Measurements from ENCODE around the gene PDLIM1. TPM values are rescaled to one million over a fixed set of nuclear protein-coding genes. Genes with fewer than 3 reads are reported as not detected.
A peak's percentile ranks its signal among the peaks of the same experiment; 100 is the strongest.

Gene PDLIM1
- polyA plus RNA-seq, 3 donors: 1.9 to 5.2 (median 4.8) TPM

DNA sequence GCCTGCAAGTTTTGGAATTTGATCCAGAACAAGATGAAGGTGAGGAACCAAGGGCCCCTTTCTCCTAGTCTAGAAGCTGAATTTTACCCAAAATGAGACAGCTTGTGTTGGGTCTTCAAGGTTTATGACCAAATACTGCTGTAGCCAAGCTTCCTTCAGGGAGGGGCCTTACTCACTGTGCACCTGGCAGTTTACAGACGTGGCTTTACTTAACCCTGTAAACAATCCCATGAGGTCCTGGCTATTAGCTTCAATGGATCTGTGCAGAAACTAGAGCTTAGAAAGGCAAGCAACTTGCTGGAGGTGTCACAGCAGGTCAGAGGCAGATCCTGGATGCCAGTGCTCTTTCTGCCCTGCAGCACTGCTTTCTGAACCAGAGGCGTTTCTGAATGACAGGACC, 46.7 kb downstream of the PDLIM1 start:
- no peak for DNase-seq
- H2AFZ ChIP-seq (ENCODE audit: insufficient read depth, low read depth, low read length, poor library complexity, severe bottlenecking): no peak overlapping the region
- WGBS (ENCODE audit: insufficient coverage): 82% methylated on average over 2 of the region's 2 CpGs
- no peak overlapping the region for H3K27ac ChIP-seq (ENCODE audit: low read depth in 1 of 2, low read length in 2 of 2)
- no peak overlapping the region for H3K27ac Mint-ChIP-seq
- TF ChIP-seq, protein P1, sequence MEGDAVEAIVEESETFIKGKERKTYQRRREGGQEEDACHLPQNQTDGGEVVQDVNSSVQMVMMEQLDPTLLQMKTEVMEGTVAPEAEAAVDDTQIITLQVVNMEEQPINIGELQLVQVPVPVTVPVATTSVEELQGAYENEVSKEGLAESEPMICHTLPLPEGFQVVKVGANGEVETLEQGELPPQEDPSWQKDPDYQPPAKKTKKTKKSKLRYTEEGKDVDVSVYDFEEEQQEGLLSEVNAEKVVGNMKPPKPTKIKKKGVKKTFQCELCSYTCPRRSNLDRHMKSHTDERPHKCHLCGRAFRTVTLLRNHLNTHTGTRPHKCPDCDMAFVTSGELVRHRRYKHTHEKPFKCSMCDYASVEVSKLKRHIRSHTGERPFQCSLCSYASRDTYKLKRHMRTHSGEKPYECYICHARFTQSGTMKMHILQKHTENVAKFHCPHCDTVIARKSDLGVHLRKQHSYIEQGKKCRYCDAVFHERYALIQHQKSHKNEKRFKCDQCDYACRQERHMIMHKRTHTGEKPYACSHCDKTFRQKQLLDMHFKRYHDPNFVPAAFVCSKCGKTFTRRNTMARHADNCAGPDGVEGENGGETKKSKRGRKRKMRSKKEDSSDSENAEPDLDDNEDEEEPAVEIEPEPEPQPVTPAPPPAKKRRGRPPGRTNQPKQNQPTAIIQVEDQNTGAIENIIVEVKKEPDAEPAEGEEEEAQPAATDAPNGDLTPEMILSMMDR (IDR thresholded peaks at IDR 0.05): no peak
- no peak overlapping the region for H3K4me2 ChIP-seq (replicated peaks; ENCODE audit: extremely low read depth, low read length, poor library complexity, severe bottlenecking)
- intact Hi-C loops (cut with micrococcal nuclease): loop anchor here in 1 of 2 donors (5.0 kb wide), 1 partner anchor 107 kb away; no protein-coding TSS in a partner anchor
- no peak overlapping the region for H3K9ac ChIP-seq (ENCODE audit: insufficient read depth, low read length, poor library complexity, severe bottlenecking)
- no peaks in the 10 kb centered on the region for H3K36me3 ChIP-seq (replicated peaks in 1 of 2; ENCODE audit: control insufficient read depth in 1 of 2, insufficient read depth in 2 of 2, low read length in 2 of 2)
- H3K4me1 Mint-ChIP-seq: peaks cover under 1% of the 10 kb centered on the region
- no peaks in the 10 kb centered on the region for H3K27me3 ChIP-seq (ENCODE audit: control insufficient read depth in 2 of 2, insufficient read depth in 2 of 2, low read length in 2 of 2)
- H3K36me3 Mint-ChIP-seq: no peaks in the 10 kb centered on the region
- H3K27me3 Mint-ChIP-seq (ENCODE audit: low read depth in 3 of 3): peaks cover 0 to 7% (median 0%) of the 10 kb centered on the region in 3 donors
- H4K20me1 ChIP-seq (ENCODE audit: insufficient read depth, low read length): no peaks in the 10 kb centered on the region
- no peaks in the 10 kb centered on the region for H3K9me3 Mint-ChIP-seq
- no peaks in the 10 kb centered on the region for H3K4me1 ChIP-seq (ENCODE audit: control insufficient read depth in 1 of 2, insufficient read depth in 2 of 2, low read length in 2 of 2)
- H3K4me3 Mint-ChIP-seq: no peak overlapping the region
- no peaks in the 10 kb centered on the region for H3K79me2 ChIP-seq (ENCODE audit: insufficient read depth, low read length)
- no peak overlapping the region for H3K4me3 ChIP-seq (replicated peaks in 1 of 3; ENCODE audit: low read depth in 2 of 3, low read length in 3 of 3)
- no peaks in the 10 kb centered on the region for H3K9me3 ChIP-seq (replicated peaks in 1 of 2; ENCODE audit: control insufficient read depth in 1 of 2, insufficient read depth in 1 of 2, low read length in 2 of 2)

DNA sequence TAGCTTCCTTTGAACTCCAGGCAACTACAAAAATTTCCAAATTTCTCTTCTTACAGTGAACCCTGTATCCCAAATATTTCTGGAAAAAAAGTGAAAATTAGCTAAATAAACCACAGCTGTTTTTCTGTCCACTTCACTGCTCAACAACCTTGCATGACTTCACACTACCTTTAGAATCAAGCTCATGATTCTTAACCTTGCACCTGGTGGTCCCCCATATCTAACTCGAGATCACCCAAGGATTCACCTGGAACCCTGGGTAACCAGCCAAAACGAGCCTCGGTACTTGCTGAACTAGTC, 47.5 kb downstream of the PDLIM1 start:
- intact Hi-C loops (cut with micrococcal nuclease): loop anchor here in 1 of 2 donors (5.0 kb wide), 1 partner anchor 106 kb away; no protein-coding TSS in a partner anchor
- H3K27ac ChIP-seq (ENCODE audit: low read depth in 1 of 2, low read length in 2 of 2): no peak overlapping the region
- no peak overlapping the region for H3K9ac ChIP-seq (ENCODE audit: insufficient read depth, low read length, poor library complexity, severe bottlenecking)
- Mint-ChIP-seq H3K27me3 (ENCODE audit: low read depth in 3 of 3) (peaks cover 0 to 7% (median 0%) of the 10 kb centered on the region in 3 donors), H3K4me1 (no peaks in the 10 kb centered on the region), H3K36me3 (no peaks in the 10 kb centered on the region), H3K9me3 (no peaks in the 10 kb centered on the region), H3K4me3 (no peak overlapping the region), H3K27ac (no peak overlapping the region)
- 81% methylated on average over 3 of the region's 3 CpGs for WGBS (ENCODE audit: insufficient coverage)
- no peak for DNase-seq
- no peaks in the 10 kb centered on the region for H3K27me3 ChIP-seq (ENCODE audit: control insufficient read depth in 2 of 2, insufficient read depth in 2 of 2, low read length in 2 of 2)
- no peaks in the 10 kb centered on the region for H3K79me2 ChIP-seq (ENCODE audit: insufficient read depth, low read length)
- no peaks in the 10 kb centered on the region for H3K36me3 ChIP-seq (replicated peaks in 1 of 2; ENCODE audit: control insufficient read depth in 1 of 2, insufficient read depth in 2 of 2, low read length in 2 of 2)
- no peak overlapping the region for H2AFZ ChIP-seq (ENCODE audit: insufficient read depth, low read depth, low read length, poor library complexity, severe bottlenecking)
- no peaks in the 10 kb centered on the region for H4K20me1 ChIP-seq (ENCODE audit: insufficient read depth, low read length)
- no peak overlapping the region for H3K4me3 ChIP-seq (replicated peaks in 1 of 3; ENCODE audit: low read depth in 2 of 3, low read length in 3 of 3)
- no peak overlapping the region for H3K4me2 ChIP-seq (replicated peaks; ENCODE audit: extremely low read depth, low read length, poor library complexity, severe bottlenecking)
- H3K9me3 ChIP-seq (replicated peaks in 1 of 2; ENCODE audit: control insufficient read depth in 1 of 2, insufficient read depth in 1 of 2, low read length in 2 of 2): no peaks in the 10 kb centered on the region
- no peaks in the 10 kb centered on the region for H3K4me1 ChIP-seq (ENCODE audit: control insufficient read depth in 1 of 2, insufficient read depth in 2 of 2, low read length in 2 of 2)
- TF ChIP-seq, protein P1 (IDR thresholded peaks at IDR 0.05): peak; percentile 23

All from CD14-positive monocyte (primary cell).